HG03469 (cell line): ENCODE measurements around the gene IL13.

Experiments used
- ATAC-seq: cut with Tn5 transposase; IDR thresholded peaks from one replicate; pipeline ENCODE4 v1.9.1; 2021; ENCODE audit warnings: mild to moderate bottlenecking, moderate library complexity, moderate number of reproducible peaks; ENCODE audit not compliant: unreplicated experiment

Gene IL13

GRCh38 chr5:132669455-132669820 is 11.5 kb downstream of the IL13 start:
- no peak for ATAC-seq

- no peak for ATAC-seq
Observed at GRCh38 chr5:132669966-132670882, 12.3 kb downstream of the IL13 start.

GRCh38 chr5:132671000-132671399 is 13.0 kb downstream of the IL13 start:
- ATAC-seq, result no peak

GRCh38 chr5:132673488-132673887 is 15.5 kb downstream of the IL13 start:
- ATAC-seq, result no peak

GRCh38 chr5:132673939-132674630 is 16.1 kb downstream of the IL13 start, which contains the start of gene IL4:
Gene IL4, plus strand, starts transcription at chr5:132673989. Its CDS starts 62 bp downstream, at chr5:132674051.
- no peak for ATAC-seq

GRCh38 chr5:132674671-132675506 is 16.9 kb downstream of the IL13 start:
- peak; percentile 81 for ATAC-seq

GRCh38 chr5:132675936-132676689 is 18.1 kb downstream of the IL13 start:
- ATAC-seq, result no peak

- no peak for ATAC-seq
Observed at GRCh38 chr5:132677191-132677590, 19.2 kb downstream of the IL13 start.

- ATAC-seq, result no peak
Observed at GRCh38 chr5:132677682-132678400, 19.9 kb downstream of the IL13 start.

- ATAC-seq, result no peak
Observed at GRCh38 chr5:132678735-132679134, 20.8 kb downstream of the IL13 start.

GRCh38 chr5:132679166-132679565 is 21.2 kb downstream of the IL13 start:
- ATAC-seq, result no peak

GRCh38 chr5:132679717-132680380 is 21.9 kb downstream of the IL13 start:
- no peak for ATAC-seq

- ATAC-seq, result no peak
Observed at GRCh38 chr5:132680780-132681475, 23.0 kb downstream of the IL13 start.

- ATAC-seq, result no peak
Observed at GRCh38 chr5:132681476-132681831, 23.5 kb downstream of the IL13 start.

- ATAC-seq, result no peak
Observed at GRCh38 chr5:132681983-132682382, 24.0 kb downstream of the IL13 start.

GRCh38 chr5:132684491-132684890 is 26.5 kb downstream of the IL13 start:
- no peak for ATAC-seq

GRCh38 chr5:132684922-132685720 is 27.1 kb downstream of the IL13 start:
- ATAC-seq, result no peak

- no peak for ATAC-seq
Observed at GRCh38 chr5:132686193-132686592, 28.2 kb downstream of the IL13 start.
